SK-N-SH treated with all-trans-retinoic acid at 6 μM for 48 hours (cell line): ENCODE results near the gene CST9.

Experiments
- PPARA ChIP-seq: fragments of 250-450 bp; sonication (Bioruptor Pico); IDR thresholded peaks from 2 replicates; pipeline ENCODE4 v1.5.0; 2020; ENCODE audit warnings: mild to moderate bottlenecking, borderline replicate concordance
- SNAI2 ChIP-seq: fragments of 250-450 bp; sonication (Bioruptor Pico); IDR thresholded peaks from 2 replicates; pipeline ENCODE4 v1.5.0; 2020; ENCODE audit warnings: mild to moderate bottlenecking, moderate library complexity
- TOX ChIP-seq: fragments of 250-450 bp; sonication (Bioruptor Pico); IDR thresholded peaks from 2 replicates; pipeline ENCODE4 v1.8.0; 2021; ENCODE audit warnings: mild to moderate bottlenecking, moderate library complexity, borderline replicate concordance
- ZC3H10 ChIP-seq: fragments of 250-450 bp; sonication (Bioruptor Pico); IDR thresholded peaks from 2 replicates; pipeline ENCODE4 v1.5.1; 2021; ENCODE audit warnings: mild to moderate bottlenecking, moderate library complexity
- ZNF565 ChIP-seq: fragments of 450-650 bp; formaldehyde crosslinking; conservative IDR thresholded peaks from 2 replicates; pipeline ENCODE4 v1.5.0; 2020; ENCODE audit warnings: low read depth, mild to moderate bottlenecking, moderate library complexity
- TF ChIP-seq, protein P1 (sequence below): fragments of 250-450 bp; sonication (Bioruptor Pico); IDR thresholded peaks from 2 replicates; pipeline ENCODE4 v1.8.0; 2021; ENCODE audit warnings: low read depth, mild to moderate bottlenecking, moderate library complexity, borderline replicate concordance

DNA sequence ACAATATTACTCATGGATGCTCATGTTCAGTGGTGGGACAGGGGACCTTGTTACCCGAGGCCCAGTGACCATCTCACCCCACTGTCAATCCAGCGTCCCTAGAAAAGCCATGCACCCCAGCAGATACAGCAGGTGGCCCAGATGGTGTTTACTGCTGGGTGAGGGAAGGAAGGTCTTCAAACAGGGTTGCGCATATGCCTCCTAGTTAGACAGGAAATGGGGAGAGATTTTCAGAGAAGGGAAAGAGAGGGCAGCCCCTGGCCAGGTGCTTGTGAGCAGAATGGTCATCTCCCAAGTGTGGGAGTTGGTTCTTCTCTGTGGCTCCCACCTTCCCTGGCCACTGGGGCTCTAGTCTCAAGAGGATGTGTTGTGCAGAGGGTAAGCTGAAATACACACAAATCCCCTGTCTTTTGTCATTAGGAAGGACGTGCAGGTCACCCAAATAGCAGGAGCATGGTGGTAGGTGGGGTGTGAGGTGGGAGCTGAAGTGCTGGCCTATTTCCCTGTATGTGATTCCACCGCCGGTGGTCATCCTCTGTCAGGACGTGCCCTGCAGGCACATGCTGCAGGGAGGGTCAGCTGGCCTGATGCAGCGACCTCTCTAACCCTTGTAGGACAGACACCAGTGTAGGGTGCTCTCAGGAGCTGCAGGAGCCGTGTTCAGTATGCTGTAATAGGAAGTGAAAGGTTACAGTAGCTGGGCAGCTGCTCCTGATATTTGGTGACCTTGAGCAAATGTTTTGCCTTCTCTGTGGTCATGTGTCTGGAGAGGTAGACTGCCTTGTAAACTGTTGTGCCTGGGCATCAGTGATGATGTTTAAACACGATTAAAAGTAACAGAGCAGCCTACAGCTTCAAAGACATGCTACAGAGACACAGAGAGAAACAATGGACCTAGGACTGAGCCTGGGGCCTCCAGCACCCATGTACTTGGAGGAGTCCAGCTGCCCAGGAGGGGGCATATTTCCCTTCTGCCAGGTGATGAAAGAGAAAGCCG lies 35.3 kb upstream of the CST9 start:
- TF ChIP-seq ZNF565 (CRISPR knock-in tag) (no peak), TOX (CRISPR knock-in tag) (no peak), ZC3H10 (no peak), PPARA (CRISPR knock-in tag) (no peak), SNAI2 (CRISPR knock-in tag) (no peak)
- TF ChIP-seq, protein P1, sequence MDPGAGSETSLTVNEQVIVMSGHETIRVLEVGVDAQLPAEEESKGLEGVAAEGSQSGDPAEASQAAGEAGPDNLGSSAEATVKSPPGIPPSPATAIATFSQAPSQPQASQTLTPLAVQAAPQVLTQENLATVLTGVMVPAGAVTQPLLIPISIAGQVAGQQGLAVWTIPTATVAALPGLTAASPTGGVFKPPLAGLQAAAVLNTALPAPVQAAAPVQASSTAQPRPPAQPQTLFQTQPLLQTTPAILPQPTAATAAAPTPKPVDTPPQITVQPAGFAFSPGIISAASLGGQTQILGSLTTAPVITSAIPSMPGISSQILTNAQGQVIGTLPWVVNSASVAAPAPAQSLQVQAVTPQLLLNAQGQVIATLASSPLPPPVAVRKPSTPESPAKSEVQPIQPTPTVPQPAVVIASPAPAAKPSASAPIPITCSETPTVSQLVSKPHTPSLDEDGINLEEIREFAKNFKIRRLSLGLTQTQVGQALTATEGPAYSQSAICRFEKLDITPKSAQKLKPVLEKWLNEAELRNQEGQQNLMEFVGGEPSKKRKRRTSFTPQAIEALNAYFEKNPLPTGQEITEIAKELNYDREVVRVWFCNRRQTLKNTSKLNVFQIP (CRISPR knock-in tag) = no peak
